Measurements from ENCODE around the gene TSGA10IP.

The TSGA10IP gene

DNA sequence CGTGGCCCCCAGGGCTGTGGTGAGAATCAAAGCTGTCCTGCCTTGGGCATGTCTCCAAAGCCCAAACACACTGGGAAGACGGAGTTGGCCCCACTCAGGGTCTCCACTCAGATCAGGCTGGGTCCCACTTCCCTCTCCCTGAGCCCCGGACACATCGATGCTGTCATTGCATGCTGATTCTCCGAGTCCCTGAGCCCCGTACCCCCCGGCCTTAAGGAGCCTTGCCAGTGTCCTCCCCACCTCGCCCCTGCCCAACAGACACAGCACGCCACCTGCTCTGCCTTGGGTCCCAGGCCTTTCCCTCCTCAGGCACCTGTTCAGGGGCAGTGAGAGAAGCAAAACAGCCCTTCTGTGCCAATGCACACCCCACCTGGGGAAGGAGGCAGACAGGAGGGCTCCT, 42.1 kb downstream of the TSGA10IP start:
- Histone ChIP-seq H3K36me3 (no peaks in the 10 kb centered on the region; the same call in 1 of the 2 replicates), H3K27me3 (no peaks in the 10 kb centered on the region), H3K4me3 (ENCODE audit: low read depth, low read length) (no peak overlapping the region), H3K9me3 (no peaks in the 10 kb centered on the region), H3K4me1 (no peaks in the 10 kb centered on the region)
- no peak for DNase-seq
- no peak for TF ChIP-seq CTCF (IDR thresholded peaks at IDR 0.05; ENCODE audit: low read depth, low read length)

- DNase-seq = peak; percentile 91
- Histone ChIP-seq H3K36me3 (peaks cover 3% of the 10 kb centered on the region), H3K9me3 (no peaks in the 10 kb centered on the region), H3K4me1 (no peaks in the 10 kb centered on the region), H3K27me3 (no peaks in the 10 kb centered on the region), H3K4me3 (ENCODE audit: low read depth, low read length) (no peak overlapping the region)
- peak; percentile 99 for TF ChIP-seq CTCF (IDR thresholded peaks at IDR 0.05; ENCODE audit: low read depth, low read length)
These were observed 43.7 kb downstream of the TSGA10IP start for GRCh38 chr11:65988791-65989592.

- Histone ChIP-seq H3K4me1 (no peaks in the 10 kb centered on the region), H3K27me3 (no peaks in the 10 kb centered on the region), H3K9me3 (no peaks in the 10 kb centered on the region), H3K4me3 (ENCODE audit: low read depth, low read length) (no peak overlapping the region), H3K36me3 (peaks cover 6% of the 10 kb centered on the region)
- DNase-seq = no peak
- no peak for TF ChIP-seq CTCF (IDR thresholded peaks at IDR 0.05; ENCODE audit: low read depth, low read length)
These were observed 46.8 kb downstream of the TSGA10IP start for GRCh38 chr11:65992056-65992455.

DNA sequence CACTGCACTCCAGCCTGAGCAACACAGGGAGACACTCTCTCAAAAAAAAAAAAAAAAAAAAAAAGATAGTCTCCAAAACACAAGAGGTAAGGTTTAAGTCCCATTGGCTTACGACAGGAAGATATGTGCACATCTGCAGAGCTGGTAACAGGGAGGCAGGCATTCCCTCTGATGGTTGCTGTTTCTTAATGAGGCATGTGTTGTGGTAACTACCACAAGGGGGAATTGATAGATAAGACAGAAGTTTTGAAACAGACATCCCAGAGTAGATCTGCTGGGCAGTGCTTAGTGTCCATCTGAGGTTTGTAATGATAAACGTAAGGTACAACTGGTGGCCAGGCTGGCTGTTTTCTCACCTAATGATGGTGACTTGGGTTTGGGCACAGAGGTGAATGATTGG, 52.0 kb downstream of the TSGA10IP start:
- peaks cover 39% of the 10 kb centered on the region for H3K36me3 ChIP-seq
- no peaks in the 10 kb centered on the region for H3K4me1 ChIP-seq
- DNase-seq = no peak
- no peak for TF ChIP-seq CTCF (IDR thresholded peaks at IDR 0.05; ENCODE audit: low read depth, low read length)
- no peaks in the 10 kb centered on the region for H3K27me3 ChIP-seq
- H3K4me3 ChIP-seq (ENCODE audit: low read depth, low read length) = no peak overlapping the region
- no peaks in the 10 kb centered on the region for H3K9me3 ChIP-seq

- no peak for TF ChIP-seq CTCF (IDR thresholded peaks at IDR 0.05; ENCODE audit: low read depth, low read length)
- Histone ChIP-seq H3K36me3 (peaks cover 53% of the 10 kb centered on the region), H3K9me3 (no peaks in the 10 kb centered on the region)
These were observed 56.8 kb downstream of the TSGA10IP start, which contains the start of the genes BANF1 and EIF1AD for GRCh38 chr11:66001942-66002647. TSS of gene BANF1 (plus strand) at chr11:66002503. CDS start at chr11:66003251, 748 bp downstream. TSS of gene EIF1AD (minus strand) at chr11:66002157. CDS start at chr11:66000389, 1,768 bp downstream.

More at GRCh38 chr11:66001942-66002647, 56.8 kb downstream of the TSGA10IP start, which contains the start of the genes BANF1 and EIF1AD:
- Histone ChIP-seq H3K27me3 (no peaks in the 10 kb centered on the region), H3K4me1 (no peaks in the 10 kb centered on the region), H3K4me3 (ENCODE audit: low read depth, low read length) (peak within 1 kb of the TSS; percentile 89)
- DNase-seq = peak; percentile 93
